HG03060 (cell line): ENCODE results near the gene MAPKAP1.
"Not testable (repeated sequence)": the region's sequence is repeated elsewhere in the genome, so short reads cannot be mapped to it uniquely, and the experiment has no call there.

ENCODE experiments used
- ATAC-seq: cut with Tn5 transposase; IDR thresholded peaks from one replicate; pipeline ENCODE4 v1.9.1; 2021; ENCODE audit warnings: low read depth, moderate number of reproducible peaks; ENCODE audit not compliant: unreplicated experiment

The MAPKAP1 gene

GRCh38 chr9:125571824-125572223 lies 135.2 kb downstream of the MAPKAP1 start:
- ATAC-seq: not testable (repeated sequence)

- no peak for ATAC-seq
Measured at GRCh38 chr9:125570246-125570645, 136.8 kb downstream of the MAPKAP1 start.

DNA sequence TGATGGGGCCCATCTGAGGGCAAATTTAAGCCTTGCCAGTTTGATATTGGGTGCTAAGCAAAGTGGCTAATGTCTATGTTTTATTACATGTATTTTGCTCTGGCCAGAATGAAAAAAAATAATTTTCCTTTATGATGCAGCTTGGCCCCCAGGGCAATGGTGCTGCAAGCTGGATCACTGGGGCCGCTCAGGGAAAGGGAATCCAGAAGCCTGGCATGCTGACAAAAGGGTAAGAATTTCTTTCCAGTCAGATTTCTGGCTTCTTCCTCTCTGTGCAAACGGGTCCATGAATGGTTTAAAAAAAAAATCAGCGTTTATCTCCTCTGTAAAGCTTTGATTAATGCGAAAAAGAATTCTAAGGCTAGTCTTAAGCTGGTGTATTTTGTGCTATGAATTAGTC lies 138.4 kb downstream of the MAPKAP1 start:
- ATAC-seq: no peak

GRCh38 chr9:125566051-125566450 lies 141.0 kb downstream of the MAPKAP1 start:
- ATAC-seq: not testable (repeated sequence)

GRCh38 chr9:125565126-125565525 lies 141.9 kb downstream of the MAPKAP1 start:
- ATAC-seq: no peak

DNA sequence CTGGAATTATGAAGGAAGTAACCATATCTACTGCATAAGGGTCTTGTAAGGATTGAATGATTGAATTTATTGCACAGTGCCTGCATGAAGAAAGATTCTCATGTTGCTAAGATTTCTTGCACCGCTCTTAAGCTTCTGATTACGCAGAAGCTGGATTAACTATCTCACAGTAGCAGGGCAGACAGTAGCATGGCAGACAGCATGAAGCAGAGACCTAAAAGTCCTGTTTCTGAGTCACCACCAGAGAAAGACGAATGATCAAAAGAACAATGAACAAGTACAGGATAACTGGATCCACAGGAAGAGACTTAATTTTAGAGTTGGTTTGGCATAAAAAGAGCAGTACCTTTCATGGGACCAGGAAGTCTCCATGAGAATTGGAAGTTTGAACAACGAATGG lies 142.4 kb downstream of the MAPKAP1 start:
- no peak for ATAC-seq

DNA sequence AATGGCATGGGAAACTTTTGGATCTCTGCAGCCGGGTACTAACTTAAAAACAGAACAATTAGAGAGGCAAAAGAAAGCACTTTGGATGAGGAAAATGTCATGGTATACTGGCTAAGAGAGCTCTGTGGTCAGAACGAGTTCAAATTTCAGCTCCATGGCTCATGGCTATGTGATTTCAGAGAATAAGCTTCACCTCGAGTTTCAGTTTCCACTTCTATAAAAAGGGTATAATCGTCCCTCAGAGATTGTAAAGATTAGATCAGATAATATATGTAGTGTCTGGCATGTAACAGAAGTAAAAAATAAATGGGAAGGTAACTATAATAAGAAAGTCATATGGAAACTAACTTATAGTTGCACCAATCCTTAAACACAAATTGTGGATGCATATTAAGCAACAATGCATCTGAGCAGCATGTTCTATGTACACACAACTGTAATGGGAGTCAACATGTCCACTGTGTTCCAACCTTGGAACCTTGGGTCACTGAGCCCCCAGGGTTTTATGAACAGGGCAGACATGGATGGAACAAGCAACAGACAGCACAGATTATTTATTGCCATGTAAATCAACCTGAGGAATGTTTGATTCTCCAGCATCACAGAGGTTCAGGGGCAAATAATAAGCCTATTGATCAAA lies 145.4 kb downstream of the MAPKAP1 start:
- ATAC-seq: no peak

GRCh38 chr9:125559894-125560293 lies 147.1 kb downstream of the MAPKAP1 start:
- no peak for ATAC-seq

GRCh38 chr9:125559194-125559593 lies 147.8 kb downstream of the MAPKAP1 start:
- no peak for ATAC-seq

GRCh38 chr9:125558453-125559092 lies 148.4 kb downstream of the MAPKAP1 start:
- no peak for ATAC-seq

- no peak for ATAC-seq
Measured at GRCh38 chr9:125556046-125556721, 150.8 kb downstream of the MAPKAP1 start.

- no peak for ATAC-seq
Measured at GRCh38 chr9:125554726-125555125, 152.3 kb downstream of the MAPKAP1 start.

DNA sequence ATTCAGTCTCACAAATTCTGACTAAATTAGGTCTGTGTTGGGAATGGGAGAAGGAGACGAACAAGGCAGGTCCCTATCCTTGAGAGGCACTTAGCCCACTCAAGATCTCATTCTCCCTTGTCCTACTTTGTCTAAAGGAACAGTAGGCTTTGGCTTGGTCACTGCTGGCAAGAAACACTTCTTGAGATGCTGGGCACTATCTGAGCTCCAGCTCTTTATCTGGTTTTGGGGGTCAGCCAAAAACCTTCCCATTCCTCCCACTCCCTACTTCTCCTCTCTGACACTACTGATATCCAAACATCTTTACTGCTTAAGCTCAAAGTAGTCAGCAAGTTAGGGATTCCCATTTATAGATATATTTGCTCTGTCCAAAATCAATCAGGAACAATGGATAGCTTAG lies 155.2 kb downstream of the MAPKAP1 start:
- no peak for ATAC-seq

DNA sequence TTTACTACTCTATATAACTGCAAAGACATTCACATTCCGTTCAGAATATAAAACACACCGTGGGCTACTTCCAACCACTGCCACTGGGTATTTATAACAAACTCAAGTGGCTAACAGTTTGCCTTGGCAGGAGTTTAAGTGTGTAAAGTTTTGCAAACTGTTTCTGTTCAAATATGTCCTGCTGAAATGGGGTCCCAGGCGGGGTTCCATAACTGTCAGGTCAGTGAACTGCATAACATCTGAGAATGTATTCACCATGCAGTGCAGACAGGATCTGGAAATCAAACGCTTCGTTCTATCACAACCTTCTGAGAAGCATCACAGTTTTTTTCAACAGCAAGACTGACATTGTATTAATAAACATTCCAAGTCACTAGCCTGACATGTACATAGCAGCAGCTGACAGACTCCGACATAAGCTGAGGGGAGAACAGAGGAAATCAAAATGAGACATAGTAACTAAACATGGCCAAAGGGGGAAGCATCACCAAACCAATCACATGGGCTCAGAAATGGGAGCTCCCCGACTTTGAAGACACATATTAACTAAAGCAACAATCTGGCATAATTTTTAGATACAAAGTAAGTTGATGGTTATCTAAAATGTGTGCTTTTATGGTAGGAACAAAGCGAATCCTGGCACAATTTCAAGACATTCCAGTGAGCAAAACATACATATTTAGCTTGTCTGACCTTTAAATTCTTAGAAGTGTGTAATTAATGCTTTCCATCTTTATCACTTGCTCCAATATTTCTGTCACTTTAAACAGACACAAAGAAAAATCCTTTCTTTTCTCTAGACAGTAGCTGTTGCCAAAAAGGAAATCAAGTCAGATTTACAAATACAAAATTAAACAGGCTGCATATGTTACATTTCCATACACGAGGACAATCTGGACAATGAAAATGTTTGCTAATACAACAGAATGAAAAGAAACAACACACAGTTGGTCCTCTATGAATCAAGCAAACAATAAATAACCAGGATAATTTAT lies 156.8 kb downstream of the MAPKAP1 start:
- ATAC-seq: no peak

- ATAC-seq: no peak
Measured at GRCh38 chr9:125549465-125549871, 157.5 kb downstream of the MAPKAP1 start.

DNA sequence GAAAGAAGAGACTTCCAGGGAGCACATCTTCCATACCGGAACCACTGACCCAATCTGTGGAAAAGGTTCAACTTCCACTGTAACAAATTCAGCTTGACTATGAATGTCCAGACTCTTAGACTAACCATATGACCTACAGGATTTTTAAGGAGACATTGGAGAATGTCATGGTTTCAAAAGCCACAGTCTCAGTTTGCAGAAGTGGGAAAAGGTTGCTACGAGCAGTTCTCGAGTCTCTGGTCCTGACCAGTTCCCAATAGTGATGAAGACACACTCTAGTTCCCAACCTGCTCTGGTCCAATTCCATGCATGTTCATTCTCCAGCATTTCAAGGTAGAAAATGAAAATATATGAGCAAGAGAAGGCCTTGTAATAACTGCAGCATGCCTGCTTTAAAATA lies 158.0 kb downstream of the MAPKAP1 start:
- no peak for ATAC-seq

DNA sequence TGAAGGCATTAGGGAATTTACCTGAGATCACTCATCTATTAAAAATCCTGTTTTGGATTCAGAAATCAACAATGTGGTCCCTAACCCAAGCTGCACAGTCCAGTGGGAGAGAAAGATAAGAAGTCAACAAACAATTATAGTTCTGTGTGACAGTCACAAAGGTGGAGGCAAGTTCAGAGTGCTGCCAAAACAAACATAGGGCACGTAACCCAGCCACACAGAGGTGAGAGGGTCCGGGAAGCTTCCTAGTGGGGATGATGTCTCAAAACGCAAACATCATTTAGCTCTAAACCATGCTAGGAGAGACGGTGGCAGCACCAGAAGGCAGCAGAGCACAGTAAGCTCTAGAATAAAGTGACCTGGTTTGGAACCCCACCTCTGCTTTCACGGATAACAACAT lies 158.9 kb downstream of the MAPKAP1 start:
- ATAC-seq: no peak

DNA sequence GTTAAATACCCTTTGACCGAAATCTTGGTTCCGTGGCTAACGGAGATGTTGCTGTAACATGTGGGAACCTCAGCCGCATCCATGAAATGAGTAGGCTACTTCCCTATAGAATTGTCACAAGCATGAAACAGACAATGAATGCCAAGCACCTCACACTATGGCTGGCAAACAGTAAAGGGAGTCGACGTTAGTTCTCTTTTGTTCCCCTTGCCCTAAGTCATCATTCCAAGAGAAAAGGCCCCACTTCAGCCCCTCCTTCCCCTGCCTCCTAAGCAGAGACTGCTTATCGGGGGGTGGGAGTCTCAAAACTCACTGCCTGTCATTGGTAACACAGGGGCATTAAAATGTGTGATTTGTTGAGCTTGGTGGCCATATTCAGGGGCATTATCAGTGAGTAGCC lies 159.6 kb downstream of the MAPKAP1 start:
- no peak for ATAC-seq

- no peak for ATAC-seq
Measured at GRCh38 chr9:125545845-125546244, 161.2 kb downstream of the MAPKAP1 start.

- no peak for ATAC-seq
Measured at GRCh38 chr9:125544988-125545651, 161.9 kb downstream of the MAPKAP1 start.
